Measurements from ENCODE around the gene ADGRD2.

ADGRD2 gene

DNA sequence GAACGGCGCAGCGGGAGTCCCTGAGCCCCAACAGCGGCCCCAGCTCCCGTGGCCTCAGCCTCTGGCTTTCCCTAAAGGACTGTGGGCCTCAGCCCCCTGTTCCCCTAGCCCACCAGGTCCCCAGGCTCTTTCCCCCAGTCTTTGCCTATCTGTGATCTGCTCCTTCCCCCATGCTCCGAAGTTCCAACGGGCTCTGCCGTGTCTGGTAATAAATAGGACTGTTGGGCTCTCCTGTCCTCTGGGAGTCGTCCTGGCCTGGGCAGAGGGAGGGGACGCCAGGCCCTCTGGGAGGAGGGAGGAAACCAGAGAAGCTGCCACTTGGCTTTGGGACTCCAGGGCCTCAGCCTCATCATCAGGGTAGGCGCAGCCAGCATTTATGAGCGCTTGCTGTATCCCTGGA, 28.1 kb downstream of the ADGRD2 start:
- no peak for DNase-seq (ENCODE audit: low read depth, low spot score)

DNA sequence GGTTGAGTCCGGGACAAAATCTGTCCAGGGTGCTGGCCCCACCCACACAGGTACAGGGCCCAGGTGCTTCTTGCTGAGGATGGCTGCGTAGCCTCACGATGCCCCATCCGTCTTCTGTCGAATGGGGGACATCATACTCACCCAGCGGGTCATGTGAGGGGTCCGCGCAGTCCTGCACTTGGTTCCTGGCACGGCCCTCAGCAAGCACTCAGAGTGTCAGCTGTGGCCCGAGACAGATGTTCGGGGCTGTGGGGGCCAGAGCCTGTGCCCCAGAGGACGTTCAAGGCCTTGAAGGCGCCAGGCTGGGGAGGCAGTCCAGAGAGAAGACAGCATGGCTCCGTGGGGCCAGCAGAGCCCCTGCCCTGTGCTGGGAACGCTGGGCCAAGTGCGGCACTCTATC, 29.1 kb downstream of the ADGRD2 start:
- DNase-seq (ENCODE audit: low read depth, low spot score): no peak

DNA sequence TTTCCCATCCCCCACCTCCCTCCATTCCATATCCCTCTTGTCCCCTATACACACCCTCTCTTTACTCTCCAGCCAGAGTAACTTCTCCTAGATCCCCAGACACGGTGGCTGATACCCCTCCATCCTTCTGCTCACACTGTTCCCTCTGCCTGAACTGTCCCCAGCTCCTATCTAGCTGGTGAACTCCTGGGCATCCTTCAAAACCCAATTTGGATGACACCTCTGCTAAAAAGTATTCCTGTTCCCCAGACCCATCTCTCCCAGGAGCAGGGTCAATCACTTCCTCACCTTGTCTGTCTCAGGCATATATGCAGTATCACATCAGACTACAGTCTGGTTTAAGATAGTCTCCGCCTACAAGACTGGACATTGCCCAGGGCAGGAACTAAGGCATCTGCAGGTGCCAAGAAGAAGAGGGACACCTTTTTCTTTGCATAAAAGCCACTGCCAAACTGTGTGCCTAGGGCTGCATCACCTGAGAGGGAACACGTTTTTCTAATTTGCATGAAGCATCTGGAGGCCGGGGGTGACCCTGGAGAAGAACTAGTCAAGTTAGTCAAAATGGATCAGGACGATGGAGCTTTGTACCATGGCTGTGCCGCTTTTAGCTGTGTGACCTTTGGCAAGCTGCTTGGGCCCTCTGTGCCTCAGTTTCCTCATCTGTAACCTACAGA, 29.8 kb downstream of the ADGRD2 start:
- DNase-seq (ENCODE audit: low read depth, low spot score): no peak

DNA sequence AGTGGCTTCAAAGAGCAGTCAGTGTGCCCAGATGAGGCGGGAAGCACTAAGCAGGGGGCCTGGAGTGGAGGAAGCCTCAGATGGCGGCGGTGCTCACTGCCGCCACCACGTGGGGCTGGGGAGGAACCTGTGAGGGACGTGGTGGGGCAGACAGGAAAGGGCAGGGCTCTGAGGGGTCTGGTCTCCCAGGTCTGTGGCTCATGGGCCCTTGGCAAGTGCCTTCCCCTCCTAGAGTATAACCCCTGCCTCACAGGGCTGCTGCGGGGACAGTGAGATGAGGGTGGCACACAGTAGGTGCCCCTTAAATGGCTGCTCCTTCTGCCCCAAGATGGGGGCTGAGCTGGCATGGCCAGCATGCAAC, 30.4 kb downstream of the ADGRD2 start:
- DNase-seq (ENCODE audit: low read depth, low spot score): no peak

DNA sequence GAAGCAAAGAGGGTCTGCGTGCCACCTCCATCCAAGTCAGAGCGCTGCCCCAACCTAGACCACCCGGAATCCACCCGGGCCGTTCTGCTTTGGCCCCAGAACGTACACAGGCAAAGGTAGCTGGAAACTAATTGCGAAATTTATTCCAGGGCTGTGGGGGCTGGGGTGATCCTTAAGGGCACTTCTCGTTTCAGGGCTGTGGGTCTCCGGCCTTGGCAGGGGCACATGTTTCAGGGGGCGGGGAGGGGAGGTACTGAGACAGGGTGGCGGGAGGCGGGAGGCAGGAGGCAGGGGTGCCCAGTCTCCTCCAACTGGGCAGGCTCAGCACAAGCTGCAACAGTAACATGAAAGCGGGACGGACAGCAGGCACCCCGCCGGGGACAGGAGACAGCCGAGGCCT, 30.9 kb downstream of the ADGRD2 start:
- no peak for DNase-seq (ENCODE audit: low read depth, low spot score)

DNA sequence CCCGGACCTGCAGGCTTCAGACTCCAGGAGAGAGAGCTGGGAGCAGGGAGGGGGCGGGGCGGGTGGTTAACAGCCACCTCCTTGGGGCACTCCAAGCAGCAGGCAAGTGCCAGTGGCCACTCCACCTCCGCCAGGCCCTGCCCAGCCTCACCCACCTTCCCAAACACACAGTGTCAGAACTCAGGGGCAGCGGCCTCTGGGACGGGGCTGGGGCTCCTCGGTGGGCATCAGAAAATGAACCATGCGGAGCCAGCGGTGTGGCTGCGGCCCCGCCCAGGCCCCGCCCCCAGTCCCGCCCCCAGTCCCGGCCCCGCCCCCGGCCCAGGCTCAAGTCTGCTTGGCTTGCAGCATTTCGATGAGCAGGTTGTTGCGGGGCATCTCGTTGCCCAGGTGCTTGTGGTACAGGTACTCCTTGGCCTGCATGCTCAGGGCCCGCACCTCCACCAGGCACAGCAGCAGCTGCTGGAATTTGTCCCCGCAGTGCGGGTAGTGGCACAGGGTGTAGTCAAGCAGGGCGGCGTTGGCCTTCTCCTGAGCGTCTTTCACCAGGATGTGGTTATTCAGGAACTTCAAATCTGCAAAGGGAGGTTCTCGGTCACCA, 32.3 kb downstream of the ADGRD2 start:
- no peak for DNase-seq (ENCODE audit: low read depth, low spot score)

DNA sequence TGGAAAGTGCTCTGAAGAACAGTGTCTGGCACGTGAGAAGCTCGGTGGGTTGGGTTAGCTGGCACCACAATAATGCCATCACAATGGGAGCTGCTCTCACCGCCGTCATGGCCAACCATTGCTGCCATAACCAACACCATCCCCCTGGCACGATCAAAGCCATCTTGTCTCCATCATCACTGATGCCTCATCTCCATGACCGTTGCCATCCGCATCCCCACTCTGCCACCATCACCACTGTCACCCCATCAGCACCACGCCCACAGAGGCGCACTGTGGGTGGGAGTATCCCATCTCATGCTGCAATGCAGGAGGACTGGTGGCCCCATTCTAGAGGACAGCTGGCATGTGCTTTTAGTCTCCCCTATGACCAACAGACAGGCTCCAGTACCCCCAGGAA, 33.2 kb downstream of the ADGRD2 start:
- no peak for DNase-seq (ENCODE audit: low read depth, low spot score)

DNA sequence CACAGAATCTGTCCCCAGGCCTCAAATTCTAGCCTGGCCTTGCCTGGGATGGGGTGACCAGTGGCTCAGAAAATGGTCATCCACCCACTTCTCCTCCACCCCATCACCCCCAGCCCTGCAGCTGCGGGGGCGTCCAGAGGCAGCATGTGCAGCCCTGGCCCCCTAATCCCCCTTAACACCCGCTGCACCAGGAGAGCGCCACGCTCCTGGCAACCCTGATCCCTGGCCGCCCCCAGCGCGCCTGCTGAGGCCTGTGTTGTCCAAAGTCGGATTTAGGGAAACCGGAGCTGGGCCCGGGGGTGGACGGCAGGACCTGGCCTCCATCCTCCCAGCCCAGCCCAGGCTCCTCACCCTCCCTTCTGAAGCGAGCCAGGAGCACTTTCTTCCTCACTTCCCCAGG, 35.0 kb downstream of the ADGRD2 start:
- no peak for DNase-seq (ENCODE audit: low read depth, low spot score)

DNA sequence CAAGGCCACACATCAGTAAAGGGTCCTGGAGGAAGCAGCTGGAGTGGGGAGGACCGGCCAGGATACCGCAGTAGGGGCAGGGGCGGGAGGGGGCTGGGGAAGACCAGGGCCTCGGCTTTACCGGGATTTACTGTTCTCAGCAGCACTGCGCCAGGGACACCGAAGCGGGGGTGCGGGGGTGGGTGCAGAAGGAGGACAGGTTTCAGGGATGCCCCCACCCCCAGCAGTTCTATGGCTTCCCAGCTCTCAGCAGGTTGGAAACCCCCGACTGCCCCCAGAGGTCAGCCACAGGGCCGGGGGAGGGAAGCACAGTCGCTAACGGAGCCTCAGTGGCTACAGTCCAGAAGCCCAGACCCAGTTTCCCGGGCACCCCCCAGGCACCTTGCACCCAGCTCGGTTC, 35.7 kb downstream of the ADGRD2 start:
- no peak for DNase-seq (ENCODE audit: low read depth, low spot score)

DNA sequence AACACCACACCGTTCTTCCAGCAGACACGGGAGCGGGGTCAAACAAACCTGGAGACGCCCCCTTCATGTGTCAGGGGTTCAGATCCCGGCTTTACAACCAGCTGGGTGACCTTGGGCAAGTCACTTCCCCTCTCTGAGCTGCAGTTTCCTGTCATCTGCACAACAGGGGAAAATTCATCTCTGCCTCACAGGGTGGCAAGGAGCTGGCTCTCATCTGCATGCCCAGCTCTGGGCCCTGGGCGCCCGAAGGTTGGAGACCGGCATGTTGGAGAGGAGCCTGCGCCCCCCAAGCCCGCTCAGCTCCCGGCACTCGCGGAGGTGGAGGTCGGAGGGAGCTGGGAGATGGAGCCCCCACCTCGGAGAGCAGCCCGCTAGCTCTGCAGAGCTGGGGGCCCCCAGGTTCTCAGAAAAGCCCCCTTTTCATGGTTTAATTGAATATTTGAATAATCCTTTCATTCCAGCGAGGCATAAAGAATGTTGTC, 36.6 kb downstream of the ADGRD2 start:
- DNase-seq (ENCODE audit: low read depth, low spot score): no peak

DNA sequence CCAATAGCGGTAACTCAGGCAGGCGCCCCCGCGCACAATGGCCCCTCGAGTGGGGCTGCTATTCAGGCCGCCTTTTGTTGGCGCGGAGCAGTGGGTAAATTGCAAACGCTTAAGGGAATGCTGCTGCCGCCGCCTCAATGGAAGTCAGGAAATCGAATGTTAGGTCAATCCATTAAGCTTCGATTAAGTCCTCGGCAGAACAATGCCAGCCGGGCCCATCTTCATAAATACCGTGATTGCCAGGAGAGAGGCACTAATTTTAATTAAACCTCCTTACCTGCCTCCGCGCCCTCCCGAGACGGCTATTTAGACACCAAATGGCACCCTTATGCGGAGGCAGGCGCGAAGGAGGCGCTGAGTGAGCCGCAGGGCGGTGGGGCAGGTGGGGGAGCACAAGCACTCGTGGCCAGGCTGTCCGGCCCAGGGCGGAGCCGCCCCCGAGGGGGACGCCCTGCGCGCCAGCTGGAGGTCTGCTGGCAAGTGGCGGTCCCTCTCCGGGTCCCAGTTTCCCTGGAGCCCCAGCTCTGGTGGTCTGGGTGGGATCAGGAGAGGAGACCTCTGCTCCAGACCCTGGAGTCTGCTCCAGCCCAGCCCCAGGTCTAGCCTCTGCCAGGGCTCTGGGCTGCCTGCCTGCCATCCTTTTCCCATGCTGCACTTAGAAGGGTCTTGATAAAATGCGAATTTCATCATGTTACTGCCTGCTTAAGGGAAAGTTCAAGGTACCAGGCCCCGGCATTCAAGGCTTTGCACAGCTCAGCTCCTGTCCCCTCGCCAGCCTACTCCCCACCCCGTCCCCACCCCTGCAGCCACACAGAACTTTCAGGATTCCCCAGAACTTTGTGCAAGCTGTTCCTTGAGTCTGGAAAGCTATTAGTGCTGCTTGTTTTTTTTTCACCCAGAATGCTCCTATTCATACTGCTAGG, 37.3 kb downstream of the ADGRD2 start:
- DNase-seq (ENCODE audit: low read depth, low spot score): no peak

DNA sequence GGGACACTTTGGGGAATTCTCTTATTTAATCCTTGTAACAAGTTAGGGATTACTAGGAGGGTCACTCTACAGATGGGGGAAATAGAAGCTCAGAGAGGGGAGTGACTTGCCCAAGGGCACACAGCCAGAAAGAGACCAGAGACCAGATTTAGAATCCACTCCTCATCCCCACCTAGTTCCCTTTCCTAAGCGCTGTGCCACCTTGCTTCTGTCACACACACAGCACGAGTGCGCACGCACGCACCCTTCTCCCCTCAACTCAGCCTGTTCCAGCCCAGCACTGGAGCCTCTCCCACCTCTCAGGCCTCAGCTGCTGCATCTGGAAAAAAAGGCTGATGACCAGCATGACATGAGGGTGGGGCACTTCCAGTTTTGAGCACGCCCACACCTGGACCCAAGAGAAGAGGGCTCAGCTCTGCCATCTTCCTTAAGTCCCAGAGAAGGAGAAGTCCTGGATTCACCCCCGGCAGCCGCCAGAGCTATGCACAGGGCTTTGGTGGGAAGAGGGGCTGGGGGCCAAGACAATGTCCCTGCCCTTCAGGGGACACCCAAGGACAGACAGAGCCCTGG, 38.5 kb downstream of the ADGRD2 start:
- no peak for DNase-seq (ENCODE audit: low read depth, low spot score)

DNA sequence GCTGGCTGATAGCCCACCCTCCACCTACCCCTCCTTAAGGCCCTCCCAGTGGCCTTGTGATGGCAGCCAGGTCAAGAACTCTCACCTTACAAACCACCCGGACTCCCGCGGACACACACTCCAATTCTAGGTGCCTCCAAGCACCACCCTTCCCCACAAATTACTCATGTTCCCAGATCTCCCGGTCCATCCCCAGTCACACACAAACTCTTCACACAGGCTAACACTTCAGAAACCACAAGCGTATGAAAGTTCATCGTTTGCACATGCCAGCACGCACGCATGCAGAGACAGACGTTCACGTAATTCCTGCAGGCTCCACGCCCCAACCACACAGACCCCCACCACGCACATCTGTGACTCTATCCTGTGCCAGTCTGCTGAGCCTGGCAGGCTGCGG, 39.0 kb downstream of the ADGRD2 start:
- DNase-seq (ENCODE audit: low read depth, low spot score): no peak

DNA sequence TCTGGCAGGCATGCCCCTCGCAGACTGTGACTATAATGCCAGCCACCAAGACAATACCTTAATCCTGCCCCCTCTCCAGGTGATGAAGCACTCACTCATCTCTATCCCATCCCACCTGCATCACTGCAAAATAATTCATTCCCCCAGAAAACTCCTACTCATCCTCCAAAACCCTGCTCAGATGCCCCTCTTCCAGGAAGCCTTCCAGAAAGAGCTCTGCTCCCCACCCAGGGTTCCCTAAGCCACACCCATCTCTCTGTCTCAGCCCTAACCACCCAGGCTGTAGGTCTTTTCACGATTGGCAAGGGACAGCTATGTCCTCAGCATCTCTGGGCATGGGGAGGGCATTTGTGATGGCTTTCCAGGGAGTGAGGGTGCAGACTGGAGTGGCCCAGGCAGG, 39.8 kb downstream of the ADGRD2 start:
- DNase-seq (ENCODE audit: low read depth, low spot score): no peak

DNA sequence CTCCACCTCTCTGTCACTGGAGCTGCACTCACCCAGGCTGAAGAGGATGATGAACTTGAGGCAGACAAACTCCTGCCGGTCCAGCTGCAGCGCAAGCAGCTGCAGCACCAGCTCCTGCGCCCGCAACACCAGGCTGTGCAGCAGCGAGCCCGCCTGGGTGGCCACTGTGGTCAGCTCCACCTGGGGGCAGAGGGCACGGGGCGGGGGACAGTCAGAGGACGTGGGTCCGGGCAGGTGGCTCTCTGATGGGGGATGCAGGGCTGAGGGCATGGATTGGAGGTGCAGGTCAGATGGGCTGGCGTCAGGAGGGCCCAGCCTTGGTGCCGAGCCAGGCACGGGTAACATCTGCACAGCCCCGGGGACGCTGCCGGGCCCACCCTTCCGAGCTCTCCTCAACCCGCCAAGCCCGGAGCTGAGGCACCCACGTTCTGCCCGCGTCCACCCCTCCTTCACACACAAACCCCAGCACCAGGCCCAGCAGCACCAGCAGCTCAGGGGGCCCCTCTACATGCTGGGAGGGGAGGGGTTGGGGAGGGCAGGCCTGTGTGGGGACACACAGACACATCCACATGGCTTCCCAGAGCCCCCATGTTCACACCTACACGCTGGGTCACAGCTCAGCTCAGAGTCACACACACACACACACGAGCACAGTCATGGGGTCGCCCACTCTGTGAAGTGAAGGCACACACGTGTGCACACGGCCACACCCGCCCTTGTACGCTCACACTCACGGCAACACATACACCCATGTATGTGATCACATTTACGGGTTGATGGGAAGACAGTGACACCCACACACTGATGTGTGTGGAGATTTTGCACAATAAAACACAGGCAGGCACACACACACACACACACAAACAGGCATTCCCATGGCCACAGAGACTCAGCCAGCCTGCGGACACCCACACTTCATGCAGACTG, 41.1 kb downstream of the ADGRD2 start:
- no peak for DNase-seq (ENCODE audit: low read depth, low spot score)

DNA sequence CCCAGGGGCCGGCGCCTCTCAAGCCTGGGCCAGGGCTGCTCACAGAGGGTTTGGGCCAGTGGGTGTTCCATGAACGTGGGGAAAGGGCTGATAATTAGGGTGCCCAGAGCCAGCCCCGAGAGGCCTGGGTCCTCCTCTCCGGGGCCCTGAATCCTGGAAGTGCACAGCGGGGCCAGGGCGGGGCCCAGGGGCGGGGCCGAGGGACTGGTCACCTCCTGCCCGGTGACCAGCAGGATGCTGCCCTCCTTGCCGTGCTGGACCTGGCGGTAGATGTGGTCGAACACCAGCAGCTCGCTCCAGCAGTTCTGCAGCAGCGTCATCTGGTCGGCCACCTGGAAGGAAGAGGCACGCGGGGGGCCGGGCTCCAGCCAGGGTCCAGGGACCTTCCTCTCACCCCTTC, 42.6 kb downstream of the ADGRD2 start:
- no peak for DNase-seq (ENCODE audit: low read depth, low spot score)

DNA sequence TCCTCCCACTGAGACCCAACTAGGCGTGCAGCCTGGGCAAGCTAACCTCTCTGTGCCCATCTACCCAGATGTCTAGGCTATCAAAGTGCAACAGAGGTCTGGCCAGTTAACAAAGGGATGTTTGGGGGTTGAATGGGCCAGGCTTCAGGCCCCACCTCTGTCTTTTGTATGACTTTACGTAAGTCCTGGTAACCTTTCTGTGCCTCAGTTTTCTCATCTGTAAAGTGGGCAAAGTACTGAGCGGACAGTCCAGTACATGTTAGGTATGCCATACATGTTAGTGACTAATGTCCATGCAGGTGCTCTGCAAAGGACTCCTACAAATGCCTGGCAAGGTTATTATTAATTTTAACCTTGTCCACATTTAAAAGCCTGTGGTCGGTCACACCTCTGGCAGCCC, 43.0 kb downstream of the ADGRD2 start:
- no peak for DNase-seq (ENCODE audit: low read depth, low spot score)

DNA sequence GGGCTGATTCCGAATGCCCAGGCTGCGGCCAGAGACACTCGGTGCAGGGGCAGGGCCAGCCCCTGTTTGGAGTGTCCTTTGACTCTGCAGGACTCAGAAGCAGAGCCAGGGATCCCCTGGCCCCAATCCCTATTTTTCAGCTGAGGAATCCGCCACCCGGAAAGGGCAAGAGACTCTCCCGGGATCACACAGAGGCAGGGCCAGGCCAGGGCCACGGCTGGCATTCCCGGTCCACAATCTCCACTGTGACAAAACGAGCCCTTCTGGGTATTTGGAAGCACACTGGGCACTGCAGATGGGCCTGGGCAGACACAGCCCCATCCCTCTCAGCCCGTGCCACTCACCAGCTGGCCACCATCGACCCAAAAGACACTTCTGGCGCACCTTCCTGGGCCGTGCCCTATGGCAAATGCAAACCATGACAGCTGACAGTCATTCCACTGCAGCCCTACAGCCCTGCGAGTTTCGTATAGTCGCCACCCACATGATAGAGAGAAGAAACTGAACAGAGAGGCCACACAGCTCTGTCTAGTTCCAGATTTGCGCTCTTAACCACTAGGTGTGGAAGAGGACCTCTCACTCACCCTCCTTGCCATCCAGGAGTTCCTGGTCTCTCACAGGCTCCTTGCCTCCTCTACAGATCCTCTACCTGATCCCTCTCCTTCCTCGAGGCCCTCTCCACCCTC, 43.7 kb downstream of the ADGRD2 start:
- no peak for DNase-seq (ENCODE audit: low read depth, low spot score)

DNA sequence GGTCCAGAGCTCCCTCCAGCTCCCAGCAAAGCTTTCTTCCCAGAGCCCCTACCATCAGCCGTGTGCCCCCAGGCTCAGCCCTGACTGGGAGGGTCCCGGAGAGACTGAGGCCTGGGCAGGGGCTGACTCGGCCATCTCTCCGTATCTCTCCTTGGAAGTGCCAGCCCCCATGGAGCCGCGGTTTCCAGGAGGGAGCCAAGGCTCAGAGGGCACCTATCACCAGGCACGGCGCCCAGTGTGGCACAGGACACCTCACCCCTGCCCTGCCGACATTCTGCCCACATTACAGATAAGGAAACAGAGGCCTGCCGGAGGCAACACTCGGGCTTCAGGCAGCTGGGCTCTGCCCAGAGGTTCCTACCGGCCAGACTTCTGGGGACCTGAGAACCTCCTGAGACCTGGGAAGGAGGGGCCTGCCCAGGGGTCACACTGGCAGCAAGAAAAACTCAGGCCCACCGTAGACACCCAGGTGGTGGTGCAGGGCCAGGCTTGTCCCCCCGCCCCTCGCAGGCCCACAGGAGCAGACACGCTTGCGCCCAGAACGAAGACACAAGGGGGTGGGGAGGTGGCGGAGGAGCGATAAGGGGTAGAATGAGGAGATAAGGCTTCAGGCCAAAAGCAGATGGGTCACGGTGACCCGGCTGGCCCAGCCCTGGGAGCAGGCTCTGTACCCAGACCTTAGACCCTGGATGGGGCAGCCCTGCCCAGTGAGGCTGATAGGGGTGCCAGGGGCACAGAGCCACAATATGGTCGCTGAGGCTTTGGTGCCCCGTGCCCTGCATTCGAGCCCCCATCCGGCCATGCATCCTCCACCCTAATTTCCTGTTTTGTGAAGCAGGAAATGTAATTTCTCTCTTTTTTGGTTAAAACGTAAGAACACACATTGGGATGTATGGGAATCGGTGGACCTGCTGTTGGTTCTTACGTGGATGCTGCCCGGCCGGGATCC, 45.1 kb downstream of the ADGRD2 start:
- DNase-seq (ENCODE audit: low read depth, low spot score): no peak

DNA sequence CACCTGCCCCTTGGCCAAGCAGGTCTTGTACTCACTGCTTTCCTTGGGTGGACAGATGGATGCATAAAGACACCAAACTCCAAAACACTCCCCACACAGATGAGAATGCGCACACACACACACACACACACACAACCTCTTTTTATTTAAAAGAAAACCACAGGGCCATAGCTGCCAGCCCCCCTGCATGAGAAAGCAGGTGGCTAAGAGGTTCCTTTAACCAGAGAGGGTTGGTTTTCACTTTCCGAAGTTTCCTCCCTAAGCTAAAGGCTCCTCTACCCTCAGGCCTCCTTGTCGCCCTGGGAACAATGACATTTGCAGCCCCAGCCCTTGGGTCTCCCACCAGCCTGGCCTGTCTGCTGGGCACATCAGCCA, 45.8 kb downstream of the ADGRD2 start:
- DNase-seq (ENCODE audit: low read depth, low spot score): no peak

Data from brain pericyte (primary cell).